SK-N-SH (cell line): Measurements from ENCODE around the gene RAB23.

Experiments used
- RAD21 ChIP-seq: IDR thresholded peaks from 2 replicates; pipeline ENCODE4 v1.6.1; 2012; ENCODE audit warnings: mild to moderate bottlenecking, low read length
- SIN3A ChIP-seq: IDR thresholded peaks from 2 replicates; pipeline ENCODE4 v1.6.1; 2012; ENCODE audit warnings: low read depth, mild to moderate bottlenecking, low read length, moderate library complexity, borderline replicate concordance
- TF ChIP-seq, protein P1 (sequence below): fragments of 200-600 bp; sonication (generic); IDR thresholded peaks from 2 replicates; pipeline ENCODE4 v1.6.1; 2017; ENCODE audit warnings: antibody characterized with exemption, mild to moderate bottlenecking, moderate library complexity

DNA sequence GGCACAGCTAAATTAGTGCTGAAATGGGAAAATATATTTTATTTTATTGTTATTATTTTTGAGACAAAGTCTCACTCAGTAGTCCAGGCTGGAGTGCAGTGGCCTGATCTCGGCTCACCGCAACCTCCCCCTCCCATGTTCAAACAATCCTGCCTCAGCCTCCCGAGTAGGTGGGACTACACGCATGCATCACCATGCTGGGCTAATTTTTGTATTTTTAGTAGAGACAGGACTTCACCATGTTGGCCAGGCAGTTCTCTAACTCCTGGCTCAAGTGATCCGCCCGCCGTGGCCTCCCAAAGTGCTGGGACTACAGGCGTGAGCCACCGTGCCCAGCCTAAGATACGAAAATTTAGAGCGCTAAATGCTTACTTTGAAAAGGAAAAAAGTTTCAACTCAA, 4.8 kb downstream of the RAB23 start:
- TF ChIP-seq, protein P1, sequence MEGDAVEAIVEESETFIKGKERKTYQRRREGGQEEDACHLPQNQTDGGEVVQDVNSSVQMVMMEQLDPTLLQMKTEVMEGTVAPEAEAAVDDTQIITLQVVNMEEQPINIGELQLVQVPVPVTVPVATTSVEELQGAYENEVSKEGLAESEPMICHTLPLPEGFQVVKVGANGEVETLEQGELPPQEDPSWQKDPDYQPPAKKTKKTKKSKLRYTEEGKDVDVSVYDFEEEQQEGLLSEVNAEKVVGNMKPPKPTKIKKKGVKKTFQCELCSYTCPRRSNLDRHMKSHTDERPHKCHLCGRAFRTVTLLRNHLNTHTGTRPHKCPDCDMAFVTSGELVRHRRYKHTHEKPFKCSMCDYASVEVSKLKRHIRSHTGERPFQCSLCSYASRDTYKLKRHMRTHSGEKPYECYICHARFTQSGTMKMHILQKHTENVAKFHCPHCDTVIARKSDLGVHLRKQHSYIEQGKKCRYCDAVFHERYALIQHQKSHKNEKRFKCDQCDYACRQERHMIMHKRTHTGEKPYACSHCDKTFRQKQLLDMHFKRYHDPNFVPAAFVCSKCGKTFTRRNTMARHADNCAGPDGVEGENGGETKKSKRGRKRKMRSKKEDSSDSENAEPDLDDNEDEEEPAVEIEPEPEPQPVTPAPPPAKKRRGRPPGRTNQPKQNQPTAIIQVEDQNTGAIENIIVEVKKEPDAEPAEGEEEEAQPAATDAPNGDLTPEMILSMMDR = no peak
- TF ChIP-seq SIN3A (no peak), RAD21 (no peak)
